Heart left ventricle (tissue), 16 donors: Measurements from ENCODE around the gene RNF126. TPM values are rescaled to one million over a fixed set of nuclear protein-coding genes. Genes with fewer than 3 reads are reported as not detected.
A peak's percentile ranks its signal among the peaks of the same experiment; 100 is the strongest.

Experiments used
- ATAC-seq, 4 donors: fragments of 200-7000 bp; cut with Tn5 transposase; one replicate each; pipeline ENCODE4 v1.9.1; 2020 to 2022; ENCODE audit warnings: moderate library complexity in 4 of 4, mild to moderate bottlenecking in 3 of 4, moderate number of reproducible peaks in 1 of 4
- DNase-seq, 5 donors: peaks; one replicate each; pipeline ENCODE4 v3.0.0-alpha.2; 2020
- H3K27ac ChIP-seq, 12 donors: fragments of 200-600 bp; sonication (generic) in 4 of 12; one replicate each; pipeline versions ENCODE4 v1.5.0 to v1.8.0; 2016 to 2022; ENCODE audit warnings: mild to moderate bottlenecking in 2 of 12
- H3K27me3 ChIP-seq, 9 donors: fragments of 200-600 bp; sonication (generic) in 2 of 9; one replicate each; pipeline versions ENCODE4 v1.5.1 to v1.8.0; 2016 to 2022; ENCODE audit warnings: mild to moderate bottlenecking in 3 of 9
- H3K36me3 ChIP-seq, 9 donors: fragments of 200-600 bp; sonication (generic) in 2 of 9; one replicate each; pipeline versions ENCODE4 v1.5.0 to v1.8.0; 2018 to 2022; ENCODE audit warnings: mild to moderate bottlenecking in 2 of 9
- H3K4me1 ChIP-seq, 12 donors: fragments of 200-600 bp; sonication (generic) in 4 of 12; one replicate each; pipeline versions ENCODE4 v1.5.0 to v1.8.0; 2016 to 2022; ENCODE audit warnings: mild to moderate bottlenecking in 3 of 12
- H3K4me3 ChIP-seq, 12 donors: fragments of 200-600 bp; sonication (generic) in 4 of 12; one replicate each; pipeline versions ENCODE4 v1.5.0 to v1.8.0; 2017 to 2022; ENCODE audit warnings: mild to moderate bottlenecking in 9 of 12, moderate library complexity in 4 of 12
- H3K9me3 ChIP-seq, 12 donors: fragments of 200-600 bp; sonication (generic) in 4 of 12; one replicate each; pipeline versions ENCODE4 v1.5.0 to v1.8.0; 2016 to 2022; ENCODE audit warnings: mild to moderate bottlenecking in 1 of 12
- POLR2A ChIP-seq, 2 donors: fragments of 450-650 bp; IDR thresholded peaks; one replicate each; pipeline ENCODE4 v1.6.1; 2017; ENCODE audit warnings: antibody characterized with exemption in 2 of 2, mild to moderate bottlenecking in 2 of 2, moderate library complexity in 2 of 2
- WGBS, 4 donors: extraction: QIAGEN DNeasy Blood & Tissue Kit in 2 of 4; methylation state at CpG; one replicate each; pipeline versions ENCODE4 v1.1.5 to v1.1.7; 2013 to 2018; 5-methylcytosine and 5-hydroxymethylcytosine counted together
- intact Hi-C, 10 donors: fragments of 100-400 bp; cut with DNase I; formaldehyde crosslinking; loops; one replicate each; pipeline versions ENCODE4 v1.11.1 to v1.14.2; 2022
- polyA plus RNA-seq, 2 donors: library from polyadenylated mRNA; stranded (reverse); fragments of 200-250 nt; gene quantifications; one replicate each; pipeline ENCODE4 v1.2.3, GENCODE V29; 2013
- total RNA-seq, 9 donors: library from RNA; depleted of rRNA in 2 of 9; stranded (reverse); fragments of >200 nt in 2 of 9; fragmentation: NEBNext Ultra II Directional in 3 of 9; extraction: Animal tissue kit (Norgen Biotek cat#: 25700) in 3 of 9; gene quantifications; one replicate each; pipeline versions ENCODE4 v1.1.0 to v1.2.4, GENCODE V29; 2016 to 2023
- TF ChIP-seq, protein P1 (sequence below), 12 donors: fragments of 200-600 bp; sonication (generic) in 4 of 12; IDR thresholded peaks; one replicate each; pipeline versions ENCODE4 v1.5.0 to v1.8.0; 2018 to 2022; ENCODE audit warnings: antibody characterized with exemption in 12 of 12, mild to moderate bottlenecking in 5 of 12
- donor health status: ischemic (EF 13 %, LVEDD 7.1; RV severe dilation, severe dysfunction).
- donor health status: healthy with polysubstance abuse.
- donor health status: DM: no; HTN: yes; CAD: no.
- donor health status: DM: no; HTN: no; CAD: no.
- donor health status: ischemic (EF 25% LVEDD 6.9; RV normal size, moderate dysfunction).
- donor health status: ischemic (EF 25% LVEDD 5.7; RV mildly dilated, moderate dysfunction).
- donor health status: healthy.
- donor health status: DM: yes; HTN: yes; CAD: no.
- donor health status: ischemic (EF 35%, LVEDD 5.7; RV mildly dilated, moderate dysfunction).
- donor health status: nonischemic (EF 11% LVEDD 7.7; RV severe dilation, severe dysfunction).
- donor health status: DM: yes; HTN: yes; CAD: no.
- donor health status: PGD.
- donor health status: ischemic (EF 29% LVEDD 5.4; RV normal size, mild dysfunction).
- donor health status: nonischemic (EF 23%, LVEDD 6.1; RV moderate dilation, normal function).

The RNF126 gene
- total and polyA plus RNA-seq, 11 donors: 21.6 to 105 (median 29.4) TPM

DNA sequence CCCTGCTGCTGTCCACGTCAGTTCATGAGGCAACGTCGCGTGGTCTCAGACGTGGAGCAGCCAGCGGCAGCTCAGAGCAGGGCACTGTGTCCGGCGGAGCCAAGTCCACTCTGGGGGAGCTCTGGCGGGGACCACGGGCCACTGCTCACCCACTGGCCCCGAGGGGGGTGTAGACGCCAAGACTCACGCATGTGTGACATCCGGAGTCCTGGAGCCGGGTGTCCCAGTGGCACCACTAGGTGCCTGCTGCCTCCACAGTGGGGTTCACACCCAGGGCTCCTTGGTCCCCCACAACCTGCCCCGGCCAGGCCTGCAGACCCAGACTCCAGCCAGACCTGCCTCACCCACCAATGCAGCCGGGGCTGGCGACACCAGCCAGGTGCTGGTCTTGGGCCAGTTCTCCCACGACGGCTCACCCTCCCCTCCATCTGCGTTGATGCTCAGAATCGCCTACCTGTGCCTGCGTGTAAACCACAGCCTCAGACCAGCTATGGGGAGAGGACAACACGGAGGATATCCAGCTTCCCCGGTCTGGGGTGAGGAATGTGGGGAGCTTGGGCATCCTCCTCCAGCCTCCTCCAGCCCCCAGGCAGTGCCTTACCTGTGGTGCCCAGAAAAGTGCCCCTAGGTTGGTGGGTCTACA is 19.8 kb upstream of the RNF126 start:
- WGBS, 4 donors: 79 to 82% (median 82%) methylated on average over 12 to 25 of the region's 25 CpGs

DNA sequence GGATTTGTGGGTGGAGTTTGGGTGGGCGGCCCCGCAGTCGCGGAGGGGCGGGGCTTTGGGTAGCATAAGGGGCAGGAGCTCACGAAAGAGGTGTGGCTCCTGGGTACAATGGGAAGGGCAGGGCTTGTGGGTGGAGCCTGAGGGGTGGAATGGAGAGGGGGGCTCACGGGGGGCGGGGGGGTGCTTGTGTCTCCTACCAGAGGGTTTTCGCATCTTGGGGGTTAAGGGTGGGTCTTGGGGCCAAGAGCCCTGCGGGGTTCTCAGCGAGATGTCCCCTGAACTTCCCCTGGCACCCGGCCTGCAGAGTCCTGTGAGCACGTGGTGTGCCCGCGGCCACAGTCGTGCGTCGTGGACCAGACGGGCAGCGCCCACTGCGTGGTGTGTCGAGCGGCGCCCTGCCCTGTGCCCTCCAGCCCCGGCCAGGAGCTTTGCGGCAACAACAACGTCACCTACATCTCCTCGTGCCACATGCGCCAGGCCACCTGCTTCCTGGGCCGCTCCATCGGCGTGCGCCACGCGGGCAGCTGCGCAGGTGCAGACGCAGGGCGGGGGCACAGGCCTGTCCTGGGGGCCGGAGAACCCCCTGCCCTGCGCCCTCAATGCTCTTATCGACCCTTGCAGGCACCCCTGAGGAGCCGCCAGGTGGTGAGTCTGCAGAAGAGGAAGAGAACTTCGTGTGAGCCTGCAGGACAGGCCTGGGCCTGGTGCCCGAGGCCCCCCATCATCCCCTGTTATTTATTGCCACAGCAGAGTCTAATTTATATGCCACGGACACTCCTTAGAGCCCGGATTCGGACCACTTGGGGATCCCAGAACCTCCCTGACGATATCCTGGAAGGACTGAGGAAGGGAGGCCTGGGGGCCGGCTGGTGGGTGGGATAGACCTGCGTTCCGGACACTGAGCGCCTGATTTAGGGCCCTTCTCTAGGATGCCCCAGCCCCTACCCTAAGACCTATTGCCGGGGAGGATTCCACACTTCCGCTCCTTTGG is 18.3 kb upstream of the RNF126 start:
- DNase-seq (peak in 3 of 5 donors; percentile 89 to 94 (median 90)), ATAC-seq (no peak)
- Histone ChIP-seq H3K4me1 (peaks cover 4 to 44% (median 21%) of the 10 kb centered on the region in 12 donors), H3K27ac (peak overlapping the region in 10 of 12 donors; percentile 71 to 99 (median 96)), H3K9me3 (no peaks in the 10 kb centered on the region), H3K4me3 (peak overlapping the region in 10 of 12 donors; percentile 51 to 96 (median 84)), H3K27me3 (peaks cover 0 to 9% (median 0%) of the 10 kb centered on the region in 9 donors), H3K36me3 (peaks cover 0 to 9% (median 3%) of the 10 kb centered on the region in 9 donors)
- TF ChIP-seq, protein P1, sequence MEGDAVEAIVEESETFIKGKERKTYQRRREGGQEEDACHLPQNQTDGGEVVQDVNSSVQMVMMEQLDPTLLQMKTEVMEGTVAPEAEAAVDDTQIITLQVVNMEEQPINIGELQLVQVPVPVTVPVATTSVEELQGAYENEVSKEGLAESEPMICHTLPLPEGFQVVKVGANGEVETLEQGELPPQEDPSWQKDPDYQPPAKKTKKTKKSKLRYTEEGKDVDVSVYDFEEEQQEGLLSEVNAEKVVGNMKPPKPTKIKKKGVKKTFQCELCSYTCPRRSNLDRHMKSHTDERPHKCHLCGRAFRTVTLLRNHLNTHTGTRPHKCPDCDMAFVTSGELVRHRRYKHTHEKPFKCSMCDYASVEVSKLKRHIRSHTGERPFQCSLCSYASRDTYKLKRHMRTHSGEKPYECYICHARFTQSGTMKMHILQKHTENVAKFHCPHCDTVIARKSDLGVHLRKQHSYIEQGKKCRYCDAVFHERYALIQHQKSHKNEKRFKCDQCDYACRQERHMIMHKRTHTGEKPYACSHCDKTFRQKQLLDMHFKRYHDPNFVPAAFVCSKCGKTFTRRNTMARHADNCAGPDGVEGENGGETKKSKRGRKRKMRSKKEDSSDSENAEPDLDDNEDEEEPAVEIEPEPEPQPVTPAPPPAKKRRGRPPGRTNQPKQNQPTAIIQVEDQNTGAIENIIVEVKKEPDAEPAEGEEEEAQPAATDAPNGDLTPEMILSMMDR (IDR thresholded peaks at IDR 0.05): no peak
- no peak for TF ChIP-seq POLR2A (IDR thresholded peaks at IDR 0.05)
- 59 to 86% (median 71%) methylated on average over 28 to 54 of the region's 54 CpGs for WGBS, 4 donors
- intact Hi-C loops: no loop called here

More for the DNA sequence above, 19.8 kb upstream of the RNF126 start:
- no peak overlapping the region for H3K4me3 ChIP-seq
- DNase-seq (no peak), ATAC-seq (no peak)
- no peak overlapping the region for H3K27ac ChIP-seq
- no peaks in the 10 kb centered on the region for H3K9me3 ChIP-seq
- intact Hi-C loops: no loop called here
- H3K27me3 ChIP-seq: no peaks in the 10 kb centered on the region
- peaks cover 3 to 30% (median 14%) of the 10 kb centered on the region in 12 donors for H3K4me1 ChIP-seq
- peaks cover 0 to 9% (median 3%) of the 10 kb centered on the region in 9 donors for H3K36me3 ChIP-seq
- TF ChIP-seq, protein P1 (IDR thresholded peaks at IDR 0.05): no peak
- TF ChIP-seq POLR2A (IDR thresholded peaks at IDR 0.05): no peak

DNA sequence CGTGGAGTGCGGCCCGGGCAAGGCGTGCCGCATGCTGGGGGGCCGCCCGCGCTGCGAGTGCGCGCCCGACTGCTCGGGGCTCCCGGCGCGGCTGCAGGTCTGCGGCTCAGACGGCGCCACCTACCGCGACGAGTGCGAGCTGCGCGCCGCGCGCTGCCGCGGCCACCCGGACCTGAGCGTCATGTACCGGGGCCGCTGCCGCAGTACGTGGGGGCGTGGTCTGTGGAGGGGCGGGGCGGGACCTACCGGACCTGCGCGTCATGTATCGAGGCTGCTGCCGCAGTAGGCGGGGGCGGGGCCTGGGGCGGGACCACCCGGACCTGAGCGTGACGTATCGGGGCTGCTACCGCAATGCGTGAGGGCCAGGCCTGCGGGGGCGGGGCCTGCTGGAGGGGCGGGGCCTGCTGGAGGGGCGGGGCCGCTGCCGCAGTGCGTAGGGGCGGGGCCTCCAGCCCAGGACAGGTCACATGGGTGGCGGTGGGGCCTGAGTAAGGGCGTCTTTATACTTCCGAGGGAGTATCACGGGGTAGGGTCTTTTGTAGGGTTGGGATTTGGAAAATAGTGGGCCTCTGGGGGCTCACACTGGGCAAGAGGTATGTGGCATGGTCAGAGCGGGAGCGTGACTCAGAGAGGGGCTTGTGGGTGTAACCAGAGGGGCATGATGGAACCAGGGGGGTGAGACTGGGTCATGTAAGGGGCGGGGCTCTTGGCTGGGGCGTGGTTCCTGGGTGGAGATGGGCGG is 17.4 kb upstream of the RNF126 start:
- Histone ChIP-seq H3K27me3 (peaks cover 0 to 10% (median 0%) of the 10 kb centered on the region in 9 donors), H3K36me3 (peaks cover 0 to 9% (median 3%) of the 10 kb centered on the region in 9 donors), H3K4me3 (peak overlapping the region; percentile 51 to 96 (median 80)), H3K9me3 (no peaks in the 10 kb centered on the region), H3K4me1 (peaks cover 4 to 52% (median 23%) of the 10 kb centered on the region in 12 donors), H3K27ac (peak overlapping the region; percentile 83 to 99 (median 98))
- WGBS, 4 donors: 1 to 2% (median 1%) methylated on average over 46 to 70 of the region's 70 CpGs
- DNase-seq (peak; percentile 99 to 100 (median 100)), ATAC-seq (peak; percentile 81 to 88 (median 84))
- TF ChIP-seq POLR2A (IDR thresholded peaks at IDR 0.05): peak in 1 of 2 donors; percentile 91
- TF ChIP-seq, protein P1 (IDR thresholded peaks at IDR 0.05): peak in 10 of 12 donors; percentile 13 to 69 (median 49)
- intact Hi-C loops: loop anchor here in 1 of 10 donors (1.0 kb wide), 1 partner anchor 16 kb away; no protein-coding TSS in a partner anchor
